B cell (primary cell): Measurements from ENCODE around the gene FAM168A. TPM values are rescaled to one million over a fixed set of nuclear protein-coding genes. Genes with fewer than 3 reads are reported as not detected.

Source experiments
- ATAC-seq: fragments of 200-7000 bp; cut with Tn5 transposase; one replicate; pipeline ENCODE4 v1.10.0; 2021; ENCODE audit warnings: low read depth, mild to moderate bottlenecking, moderate number of reproducible peaks, moderate library complexity
- CTCF ChIA-PET: fragments of 350-600 bp; sonication (Branson Sonifier 250); formaldehyde crosslinking; loops from one replicate; lab custom pipeline; 2021; ENCODE audit warnings: antibody characterized with exemption, inconsistent platforms; lab: Charles Lee
- POLR2A ChIA-PET: fragments of 350-600 bp; sonication (Branson Sonifier 250); formaldehyde crosslinking; loops from one replicate; lab custom pipeline; 2021; ENCODE audit warnings: antibody characterized with exemption; lab: Charles Lee
- DNase-seq: peaks from one replicate; pipeline ENCODE4 v3.0.0; 2013
- H2AFZ ChIP-seq: 2 replicates; pipeline ENCODE4 v1.6.1; 2012; ENCODE audit warnings: mild to moderate bottlenecking, low read depth, low read length; ENCODE audit not compliant: insufficient read depth, poor library complexity, severe bottlenecking
- H3K27ac ChIP-seq, 2 donors: 1 replicate in 1 of 2; 2 replicates in 1 of 2; pipeline ENCODE4 v1.5.1; 2012 to 2013; ENCODE audit warnings: low read length in 2 of 2, mild to moderate bottlenecking in 2 of 2, moderate library complexity in 1 of 2
- H3K27me3 ChIP-seq, 4 experiments: fragments of 200-600 bp in 1 of 4; sonication (generic) in 1 of 4; replicated peaks in 1 of 4; 1 replicate in 2 of 4; 2 replicates in 2 of 4; pipeline versions ENCODE4 v1.6.1 to v1.7.0; 2013 to 2016; ENCODE audit warnings: low read length in 3 of 4, mild to moderate bottlenecking in 2 of 4, mixed read lengths in 1 of 4, moderate library complexity in 1 of 4; ENCODE audit not compliant: insufficient read depth in 4 of 4, control insufficient read depth in 3 of 4; ENCODE audit errors: control extremely low read depth in 1 of 4
- H3K36me3 ChIP-seq, 2 experiments: replicated peaks in 1 of 2; 1 replicate in 1 of 2; 2 replicates in 1 of 2; pipeline versions ENCODE4 v1.6.1 to v1.7.1; 2013; ENCODE audit warnings: low read length in 1 of 2; ENCODE audit not compliant: insufficient read depth in 2 of 2, control insufficient read depth in 1 of 2; ENCODE audit errors: control extremely low read depth in 1 of 2, extremely low read depth in 1 of 2
- H3K4me1 ChIP-seq, 2 donors: fragments of 200-600 bp in 1 of 2; sonication (generic) in 1 of 2; 1 replicate in 1 of 2; 2 replicates in 1 of 2; pipeline versions ENCODE4 v1.5.1 to v1.6.1; 2013 to 2017; ENCODE audit warnings: low read length in 2 of 2; ENCODE audit not compliant: control insufficient read depth in 2 of 2, insufficient read depth in 2 of 2
- H3K4me2 ChIP-seq: replicated peaks from 2 replicates; pipeline ENCODE3; 2012; ENCODE audit warnings: mild to moderate bottlenecking, low read depth, low read length; ENCODE audit not compliant: poor library complexity, severe bottlenecking
- H3K4me3 ChIP-seq, 5 experiments: fragments of 200-600 bp in 1 of 5; sonication (generic) in 1 of 5; 1 replicate in 3 of 5; 2 replicates in 2 of 5; pipeline versions ENCODE4 v1.5.1 to v1.7.0; 2011 to 2016; ENCODE audit warnings: low read length in 4 of 5, mild to moderate bottlenecking in 4 of 5, low read depth in 2 of 5, control low read depth in 1 of 5, moderate library complexity in 1 of 5; ENCODE audit not compliant: insufficient read depth in 1 of 5; ENCODE audit errors: control extremely low read depth in 1 of 5, extremely low read depth in 1 of 5
- H3K79me2 ChIP-seq: fragments of 200-600 bp; sonication (generic); one replicate; pipeline ENCODE4 v1.6.0; 2016; ENCODE audit warnings: low read length; ENCODE audit not compliant: control insufficient read depth, insufficient read depth
- H3K9ac ChIP-seq: fragments of 200-600 bp; sonication (generic); 2 replicates; pipeline ENCODE4 v1.6.1; 2017; ENCODE audit warnings: mild to moderate bottlenecking, low read length, moderate library complexity
- H3K9me3 ChIP-seq, 3 donors: one replicate each; pipeline versions ENCODE4 v1.6.1 to v1.7.1; 2013; ENCODE audit warnings: low read length in 2 of 3; ENCODE audit not compliant: control insufficient read depth in 2 of 3, insufficient read depth in 1 of 3; ENCODE audit errors: control extremely low read depth in 1 of 3
- H4K20me1 ChIP-seq: 2 replicates; pipeline ENCODE4 v1.6.0; 2012; ENCODE audit warnings: mild to moderate bottlenecking, low read length; ENCODE audit not compliant: insufficient read depth, control insufficient read depth, poor library complexity, severe bottlenecking
- H3K27ac Mint-ChIP-seq: one replicate; pipeline ENCODE4 v1.8.0; 2021; ENCODE audit warnings: mixed read lengths
- H3K27me3 Mint-ChIP-seq: one replicate; pipeline ENCODE4 v1.8.0; 2021; ENCODE audit warnings: mixed read lengths
- H3K4me1 Mint-ChIP-seq: one replicate; pipeline ENCODE4 v1.8.0; 2021; ENCODE audit warnings: mixed read lengths
- H3K4me3 Mint-ChIP-seq: one replicate; pipeline ENCODE4 v1.8.0; 2021; ENCODE audit warnings: mixed read lengths
- H3K9me3 Mint-ChIP-seq: one replicate; pipeline ENCODE4 v1.8.0; 2022; ENCODE audit warnings: mixed read lengths; ENCODE audit not compliant: insufficient read depth
- CTCF ChIP-seq: fragments of 200-600 bp; IDR thresholded peaks from one replicate; pipeline ENCODE4 v1.8.0; 2022; ENCODE audit warnings: antibody characterized with exemption, mild to moderate bottlenecking
- EZH2 ChIP-seq: IDR thresholded peaks from 2 replicates; pipeline ENCODE4 v1.6.1; 2012; ENCODE audit warnings: borderline replicate concordance, low read depth, mild to moderate bottlenecking, moderate library complexity, low read length; ENCODE audit not compliant: insufficient read depth, poor library complexity, severe bottlenecking
- WGBS: methylation state at CpG from one replicate; pipeline ENCODE4 v1.1.5; 2013; ENCODE audit warnings: missing lambda C conversion rate; ENCODE audit not compliant: insufficient coverage; 5-methylcytosine and 5-hydroxymethylcytosine counted together
- intact Hi-C: fragments of 100-400 bp; cut with micrococcal nuclease; formaldehyde crosslinking; loops from one replicate; pipeline ENCODE4 v1.10.0; 2022
- polyA plus RNA-seq: library from polyadenylated mRNA; depleted of rRNA; stranded (reverse); fragments of >200 nt; gene quantifications from 2 replicates; pipeline ENCODE4 v1.2.3, GENCODE V29; 2012
- total RNA-seq, 2 donors: library from RNA; stranded (reverse); fragments of 120-200 nt in 1 of 2; gene quantifications; 1 replicate in 1 of 2; 2 replicates in 1 of 2; pipeline versions ENCODE4 v1.2.3 to v1.2.4, GENCODE V29; 2013 to 2022

FAM168A gene
- total and polyA plus RNA-seq, 2 donors (not counting 1 experiment from before 2014, with no cell fraction given), result 11.0 to 26.8 TPM

- ChIA-PET POLR2A (no interaction called here), CTCF (no interaction called here)
- no peak overlapping the region for H3K9ac ChIP-seq
- H3K4me1 Mint-ChIP-seq, result no peaks in the 10 kb centered on the region
- peaks cover 0 to 18% (median 0%) of the 10 kb centered on the region in 3 donors for H3K9me3 ChIP-seq
- no peaks in the 10 kb centered on the region for H3K27me3 ChIP-seq
- no peaks in the 10 kb centered on the region for H4K20me1 ChIP-seq
- H3K9me3 Mint-ChIP-seq, result peaks cover 9% of the 10 kb centered on the region
- no peak overlapping the region for H3K27ac Mint-ChIP-seq
- no peak overlapping the region for H3K4me2 ChIP-seq
- no peaks in the 10 kb centered on the region for H3K36me3 ChIP-seq
- WGBS, result no CpG with 5 or more reads among the region's 2 CpGs
- no peak overlapping the region for H3K27ac ChIP-seq
- H3K79me2 ChIP-seq, result peaks cover 11% of the 10 kb centered on the region
- intact Hi-C loops, result no loop called here
- ATAC-seq (no peak), DNase-seq (no peak)
- H3K4me3 ChIP-seq, result no peak overlapping the region
- TF ChIP-seq EZH2, result no peak
- no peak overlapping the region for H3K4me3 Mint-ChIP-seq
- H3K27me3 Mint-ChIP-seq, result no peaks in the 10 kb centered on the region
- no peak overlapping the region for H2AFZ ChIP-seq
- H3K4me1 ChIP-seq, result no peaks in the 10 kb centered on the region
Observed at GRCh38 chr11:73477518-73477917, 120.4 kb downstream of the FAM168A start.

- Histone ChIP-seq H3K27me3 (no peaks in the 10 kb centered on the region), H2AFZ (no peak overlapping the region), H3K9me3 (peaks cover 0 to 18% (median 0%) of the 10 kb centered on the region in 3 donors), H3K9ac (no peak overlapping the region), H3K4me3 (no peak overlapping the region), H3K4me1 (no peaks in the 10 kb centered on the region), H3K79me2 (peaks cover 11% of the 10 kb centered on the region), H3K27ac (no peak overlapping the region), H4K20me1 (no peaks in the 10 kb centered on the region), H3K4me2 (no peak overlapping the region), H3K36me3 (no peaks in the 10 kb centered on the region)
- ATAC-seq (no peak), DNase-seq (no peak)
- no peak overlapping the region for H3K27ac Mint-ChIP-seq
- H3K4me1 Mint-ChIP-seq, result no peaks in the 10 kb centered on the region
- ChIA-PET POLR2A (no interaction called here), CTCF (interaction anchor here (0.7 to 1.4 kb wide), 2 partner anchors 56 to 185 kb away, joined by 3 to 4 read pairs; no protein-coding TSS in a partner anchor)
- TF ChIP-seq CTCF (no peak), EZH2 (no peak)
- H3K9me3 Mint-ChIP-seq, result peaks cover 9% of the 10 kb centered on the region
- H3K4me3 Mint-ChIP-seq, result no peak overlapping the region
- intact Hi-C loops, result no loop called here
- no peaks in the 10 kb centered on the region for H3K27me3 Mint-ChIP-seq
Observed at GRCh38 chr11:73475549-73476095, 122.3 kb downstream of the FAM168A start.
